ENCODE results near the gene PMF1. TPM values are rescaled to one million over a fixed set of nuclear protein-coding genes. Genes with fewer than 3 reads are reported as not detected.

The PMF1 gene
- total RNA-seq, 4 donors from 2014 or later = 34.0 to 74.8 (median 49.5) TPM

GRCh38 chr1:156229809-156230472 is 17.1 kb downstream of the PMF1 start:
- DNase-seq (ENCODE audit: low spot score) (no peak), ATAC-seq (ENCODE audit: low FRiP score) (no peak)
- TF ChIP-seq CTCF (IDR thresholded peaks at IDR 0.05) = no peak

DNA sequence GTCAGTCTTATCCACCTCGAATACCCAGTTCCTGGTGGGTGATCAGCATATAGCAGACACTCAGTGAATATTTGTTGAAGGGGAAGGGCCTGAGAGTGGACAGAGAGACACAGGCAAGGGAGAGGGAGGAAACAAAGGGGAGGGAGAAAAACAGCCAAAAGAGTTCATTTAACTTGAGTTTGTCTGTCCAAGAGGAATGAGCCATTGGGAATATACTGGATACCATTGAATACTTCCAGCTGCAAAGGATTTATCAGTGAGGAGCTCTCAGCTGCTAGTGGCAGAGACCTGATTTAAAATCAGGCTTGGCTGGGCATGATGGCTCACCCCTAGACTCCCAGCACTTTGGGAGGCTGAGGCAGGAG is 17.6 kb downstream of the PMF1 start:
- no peak for DNase-seq (ENCODE audit: low spot score)
- no peak for TF ChIP-seq CTCF (IDR thresholded peaks at IDR 0.05)
- no peak for ATAC-seq (ENCODE audit: low FRiP score)

- TF ChIP-seq CTCF (IDR thresholded peaks at IDR 0.05) = no peak
- ATAC-seq (ENCODE audit: low FRiP score) (no peak), DNase-seq (ENCODE audit: low spot score) (no peak)
These were observed 19.5 kb downstream of the PMF1 start for GRCh38 chr1:156232201-156232894.

GRCh38 chr1:156233426-156234127 is 20.8 kb downstream of the PMF1 start:
- DNase-seq (ENCODE audit: low spot score) = no peak
- TF ChIP-seq CTCF (IDR thresholded peaks at IDR 0.05) = no peak

GRCh38 chr1:156236164-156236563 is 23.4 kb downstream of the PMF1 start:
- ATAC-seq (ENCODE audit: low FRiP score) (no peak), DNase-seq (ENCODE audit: low spot score) (no peak)
- TF ChIP-seq CTCF (IDR thresholded peaks at IDR 0.05) = no peak

More at GRCh38 chr1:156233426-156234127, 20.8 kb downstream of the PMF1 start:
- ATAC-seq (ENCODE audit: low FRiP score) = peak; percentile 24

- DNase-seq (ENCODE audit: low spot score) (no peak), ATAC-seq (ENCODE audit: low FRiP score) (no peak)
- no peak for TF ChIP-seq CTCF (IDR thresholded peaks at IDR 0.05)
These were observed 25.4 kb downstream of the PMF1 start for GRCh38 chr1:156238248-156238647.

Data from omental fat pad (tissue), 4 donors.